Measurements from ENCODE around the gene EVI5L.
"Not testable (repeated sequence)": the region's sequence is repeated elsewhere in the genome, so short reads cannot be mapped to it uniquely, and the experiment has no call there.

The EVI5L gene

DNA sequence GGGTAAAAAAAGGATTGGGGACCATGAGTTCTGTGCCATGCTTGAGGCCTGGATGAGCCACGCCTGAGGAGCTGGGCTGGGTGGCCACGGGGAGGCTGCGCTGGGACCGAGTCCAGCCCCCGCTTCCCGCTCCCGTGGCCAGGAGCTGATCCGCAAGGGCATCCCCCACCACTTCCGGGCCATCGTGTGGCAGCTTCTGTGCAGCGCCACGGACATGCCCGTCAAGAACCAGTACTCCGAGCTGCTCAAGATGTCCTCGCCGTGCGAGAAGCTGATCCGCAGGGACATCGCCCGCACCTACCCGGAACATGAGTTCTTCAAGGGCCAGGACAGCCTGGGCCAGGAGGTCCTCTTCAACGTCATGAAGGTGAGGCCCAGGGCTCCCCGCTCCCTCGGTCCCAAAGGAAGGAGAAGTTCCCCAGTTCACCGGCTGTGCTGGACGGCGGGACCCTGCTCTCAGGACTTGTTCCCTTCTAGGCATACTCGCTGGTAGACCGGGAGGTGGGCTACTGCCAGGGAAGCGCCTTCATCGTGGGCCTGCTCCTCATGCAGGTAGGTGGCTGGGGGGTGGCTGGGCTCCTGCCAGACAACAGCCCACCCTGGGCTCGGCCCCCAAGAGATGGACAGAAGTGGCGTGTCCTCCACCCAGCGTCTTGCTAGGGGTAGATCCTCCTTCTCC, 18.9 kb downstream of the EVI5L start:
- DNase-seq: no peak

DNA sequence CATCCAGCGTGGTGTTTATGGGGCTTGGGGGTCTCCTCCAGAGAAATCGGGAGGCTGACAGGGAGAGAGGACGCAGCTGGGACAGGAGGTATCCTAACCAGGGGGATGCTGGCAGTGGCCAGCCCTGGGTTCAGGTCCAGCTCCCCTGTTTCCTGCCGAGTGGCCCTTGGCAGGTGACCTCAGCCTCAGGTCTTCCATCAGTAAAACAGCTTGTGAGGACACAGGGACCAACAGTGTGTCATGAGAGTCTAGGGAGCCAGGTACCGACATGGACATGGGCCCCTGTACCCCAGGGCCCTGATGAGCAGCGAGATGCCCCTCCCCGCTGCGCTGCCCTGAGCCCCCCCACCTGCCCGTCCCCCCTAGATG, 19.6 kb downstream of the EVI5L start:
- DNase-seq: no peak

DNA sequence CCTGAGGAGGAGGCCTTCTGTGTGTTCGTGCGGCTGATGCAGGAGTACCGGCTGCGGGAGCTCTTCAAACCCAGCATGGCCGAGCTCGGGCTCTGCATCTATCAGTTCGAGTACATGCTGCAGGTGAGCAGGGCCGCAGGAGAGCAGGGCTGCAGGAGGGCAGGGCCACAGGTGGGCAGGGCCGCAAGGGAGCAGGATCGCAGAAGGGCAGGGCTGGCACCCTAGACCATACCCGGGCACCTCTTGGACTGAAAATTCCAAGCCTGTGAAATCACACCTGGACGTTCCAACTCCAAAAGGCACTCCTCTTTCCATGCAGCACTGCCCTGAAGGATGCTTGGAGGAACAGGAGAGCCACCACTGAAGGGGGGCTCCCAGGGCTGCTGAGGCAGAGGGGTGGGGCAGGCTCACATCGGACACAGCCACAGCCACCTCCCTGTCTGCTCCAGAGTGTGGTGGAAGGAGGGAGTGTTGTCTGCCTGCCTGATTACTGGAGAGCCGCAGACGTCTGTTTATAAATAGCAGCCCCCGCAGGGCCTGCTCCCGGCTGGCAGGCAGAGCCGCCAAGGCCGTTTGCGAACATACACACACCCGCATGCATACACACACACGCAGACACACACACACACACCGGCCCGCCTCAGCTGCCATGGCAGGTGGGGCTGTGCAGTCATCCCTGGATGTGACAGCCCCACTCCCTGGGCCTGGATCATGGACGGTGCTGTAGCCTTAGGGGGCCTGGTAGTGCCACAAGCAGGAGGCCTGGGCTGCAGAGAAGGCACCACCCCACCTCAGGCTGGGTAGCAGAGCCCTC, 20.2 kb downstream of the EVI5L start:
- no peak for DNase-seq

DNA sequence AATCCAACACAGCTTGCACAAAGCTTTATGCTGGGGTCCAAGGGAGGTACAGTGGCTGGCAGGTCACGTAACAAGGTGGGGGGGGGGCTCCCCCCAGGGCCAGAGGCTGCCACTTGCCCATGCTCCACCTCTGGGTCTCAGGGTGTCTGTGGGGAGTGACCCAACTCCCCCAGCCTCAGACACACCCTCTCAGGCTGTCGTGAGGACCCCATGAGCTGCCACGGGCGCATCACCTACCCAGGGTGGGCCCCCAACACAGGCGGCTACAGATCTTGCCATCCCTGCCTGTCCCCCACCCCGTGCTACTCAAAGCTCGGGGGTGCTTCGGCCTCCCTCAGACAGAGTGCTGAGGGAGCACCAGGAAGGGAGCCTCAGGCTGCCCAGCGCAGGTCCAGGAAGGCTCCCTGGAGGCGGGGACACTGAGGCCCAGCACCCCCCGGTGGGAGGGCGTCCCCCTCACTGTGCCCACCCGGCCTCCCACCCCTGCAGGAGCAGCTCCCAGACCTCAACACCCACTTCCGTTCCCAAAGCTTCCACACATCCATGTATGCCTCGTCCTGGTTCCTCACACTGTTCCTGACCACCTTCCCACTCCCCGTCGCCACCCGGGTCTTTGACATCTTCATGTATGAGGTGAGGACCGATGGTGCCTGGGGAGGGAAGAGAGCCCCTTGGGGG, 21.1 kb downstream of the EVI5L start:
- DNase-seq: no peak

DNA sequence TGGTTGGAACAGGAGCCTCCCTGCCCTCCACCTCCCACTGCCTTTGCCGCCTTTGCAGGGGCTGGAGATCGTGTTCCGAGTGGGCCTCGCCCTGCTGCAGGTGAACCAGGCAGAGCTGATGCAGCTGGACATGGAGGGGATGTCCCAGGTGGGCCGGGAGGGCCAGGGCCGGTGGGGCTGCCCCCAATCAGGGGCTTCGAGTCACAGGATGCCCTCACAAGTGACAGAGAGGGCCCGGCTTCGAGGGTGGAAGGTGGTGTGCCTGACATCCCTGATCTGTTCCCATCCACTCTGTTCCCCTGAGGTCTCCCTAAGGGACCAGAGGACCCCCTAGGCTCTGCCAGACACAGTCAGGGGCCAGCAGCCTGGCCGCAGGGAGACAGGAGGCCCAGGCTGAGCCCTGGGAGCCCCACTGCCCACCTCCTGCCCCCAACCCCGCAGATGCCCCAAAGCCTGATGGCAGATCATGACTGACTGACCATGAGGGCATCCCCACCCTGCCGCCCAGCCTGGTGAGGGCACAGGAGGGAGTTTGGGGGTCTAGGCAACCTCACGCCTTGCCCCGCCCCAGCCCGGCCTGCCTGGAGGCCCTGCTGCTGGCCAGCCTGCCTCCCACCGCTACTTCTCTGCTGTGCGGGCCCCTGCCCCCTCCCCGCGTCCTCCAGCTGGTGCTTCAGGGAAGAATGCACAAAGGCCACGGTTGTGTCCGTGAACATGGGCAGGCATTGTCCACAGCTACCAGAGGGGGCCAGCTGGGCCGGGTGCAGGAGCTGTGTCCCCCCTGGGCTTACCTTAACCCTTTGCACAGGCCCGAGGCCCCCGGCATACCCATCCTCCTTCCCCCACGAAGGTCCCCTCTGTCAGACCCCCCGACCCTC, 21.8 kb downstream of the EVI5L start:
- DNase-seq: no peak

DNA sequence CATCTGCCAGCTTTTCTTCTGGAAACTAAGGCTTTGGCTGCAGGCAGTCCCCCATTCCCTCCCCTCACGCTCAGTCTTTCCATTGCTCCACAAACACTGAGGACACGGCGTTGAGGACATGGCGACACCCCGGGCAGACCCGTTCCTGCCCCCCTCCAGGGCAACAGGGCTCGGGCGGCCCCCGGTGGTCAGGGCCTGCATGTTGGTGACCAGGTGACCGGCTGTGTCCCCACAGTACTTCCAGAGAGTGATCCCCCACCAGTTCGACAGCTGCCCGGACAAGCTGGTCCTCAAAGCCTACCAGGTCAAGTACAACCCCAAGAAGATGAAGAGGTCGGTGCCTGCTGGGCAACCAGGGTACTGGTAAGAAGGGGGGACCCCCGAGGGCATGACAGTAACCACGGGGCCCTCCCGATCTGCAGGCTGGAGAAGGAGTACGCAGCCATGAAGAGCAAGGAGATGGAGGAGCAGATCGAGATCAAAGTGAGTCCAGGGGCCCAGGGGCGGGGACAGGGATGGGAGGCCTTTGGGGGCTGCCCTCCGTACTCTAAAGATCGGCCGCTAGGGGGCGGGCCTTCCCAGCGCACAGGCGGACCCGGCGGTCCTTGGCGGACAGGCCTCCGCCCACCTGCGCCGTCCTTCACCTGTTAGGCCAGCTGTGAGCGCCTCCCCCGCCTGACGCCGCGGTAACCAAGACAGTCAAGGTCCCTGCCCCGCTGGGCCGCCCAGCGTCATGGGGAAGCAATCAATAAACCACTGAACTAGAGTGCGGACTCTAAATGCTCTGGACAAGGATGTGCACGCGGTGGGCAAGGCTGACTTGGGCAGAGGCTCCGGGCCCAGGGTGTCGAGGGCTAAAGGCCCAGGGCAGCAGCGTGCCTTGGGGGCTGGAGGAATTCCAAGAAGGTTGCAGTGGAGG, 23.1 kb downstream of the EVI5L start:
- DNase-seq: no peak

DNA sequence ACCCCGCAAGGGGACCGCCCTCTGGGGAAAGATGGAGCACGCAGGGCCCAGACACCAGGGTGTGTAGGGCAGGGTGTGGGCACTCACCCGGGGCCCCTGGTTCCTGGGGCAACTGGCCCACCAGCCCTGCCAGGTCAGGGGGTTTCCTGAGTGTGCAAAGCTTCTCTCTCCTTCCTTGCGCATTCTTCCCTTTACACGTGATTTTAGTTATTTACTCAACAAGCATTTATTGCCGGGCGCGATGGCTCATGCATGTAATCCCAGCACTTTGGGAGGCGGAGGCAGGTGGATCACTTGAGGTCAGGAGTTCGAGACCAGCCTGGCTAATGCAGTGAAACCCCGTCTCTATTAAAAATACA, 23.7 kb downstream of the EVI5L start:
- no peak for DNase-seq

DNA sequence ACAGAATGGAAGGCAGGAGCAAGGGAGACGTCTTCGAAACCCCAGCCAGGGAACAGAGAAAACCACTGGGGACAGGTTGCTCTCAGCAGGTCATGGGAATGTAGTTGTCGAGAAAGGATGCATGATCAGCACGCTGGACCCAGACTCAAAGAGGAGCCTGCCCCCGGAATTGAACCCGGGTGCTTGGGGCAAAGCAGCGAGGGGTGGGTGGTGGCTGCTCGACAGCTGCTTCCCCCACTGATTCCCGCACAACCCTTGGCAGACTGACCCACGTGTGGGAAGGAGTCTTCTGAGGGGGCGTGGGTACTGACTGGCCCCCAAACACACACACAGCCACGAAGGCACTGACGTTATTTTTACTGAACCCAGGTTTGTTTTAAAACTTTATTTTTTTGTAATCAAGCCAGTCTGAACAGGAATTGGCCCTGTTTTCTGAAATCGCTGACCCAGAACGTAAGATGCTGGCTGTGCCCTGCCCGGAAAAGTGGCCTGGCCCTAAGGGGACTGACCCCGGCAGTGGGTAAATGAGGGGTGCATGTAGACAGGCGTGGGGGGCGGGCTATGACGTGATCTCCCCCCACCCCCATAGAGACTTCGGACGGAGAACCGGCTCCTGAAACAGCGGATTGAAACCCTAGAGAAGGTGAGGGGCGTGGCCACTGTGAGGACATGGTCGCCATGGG, 25.5 kb downstream of the EVI5L start:
- no peak for DNase-seq

DNA sequence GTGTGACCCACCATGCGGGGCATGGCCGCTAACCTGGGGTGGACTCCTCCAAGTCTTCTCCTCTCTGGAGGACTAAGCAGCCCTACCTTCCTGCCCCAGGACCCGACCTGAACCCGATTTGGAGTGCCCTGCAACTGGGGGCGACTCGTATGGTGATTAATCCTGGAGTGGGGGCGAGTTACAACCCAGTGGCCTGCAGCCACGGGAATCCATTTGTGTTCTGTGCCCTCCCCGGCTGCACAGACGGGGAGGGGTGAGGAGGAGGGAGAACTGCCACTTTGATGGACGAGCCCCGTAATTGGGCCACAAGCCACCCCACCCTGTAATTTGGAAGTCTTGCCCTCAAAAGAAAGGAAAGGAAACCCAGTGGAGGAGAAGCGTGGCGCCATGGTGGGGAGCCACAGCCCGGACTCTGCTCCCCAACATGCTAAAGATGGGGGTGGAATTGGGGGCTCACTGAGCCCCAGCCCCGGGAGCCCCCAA, 26.1 kb downstream of the EVI5L start:
- no peak for DNase-seq

DNA sequence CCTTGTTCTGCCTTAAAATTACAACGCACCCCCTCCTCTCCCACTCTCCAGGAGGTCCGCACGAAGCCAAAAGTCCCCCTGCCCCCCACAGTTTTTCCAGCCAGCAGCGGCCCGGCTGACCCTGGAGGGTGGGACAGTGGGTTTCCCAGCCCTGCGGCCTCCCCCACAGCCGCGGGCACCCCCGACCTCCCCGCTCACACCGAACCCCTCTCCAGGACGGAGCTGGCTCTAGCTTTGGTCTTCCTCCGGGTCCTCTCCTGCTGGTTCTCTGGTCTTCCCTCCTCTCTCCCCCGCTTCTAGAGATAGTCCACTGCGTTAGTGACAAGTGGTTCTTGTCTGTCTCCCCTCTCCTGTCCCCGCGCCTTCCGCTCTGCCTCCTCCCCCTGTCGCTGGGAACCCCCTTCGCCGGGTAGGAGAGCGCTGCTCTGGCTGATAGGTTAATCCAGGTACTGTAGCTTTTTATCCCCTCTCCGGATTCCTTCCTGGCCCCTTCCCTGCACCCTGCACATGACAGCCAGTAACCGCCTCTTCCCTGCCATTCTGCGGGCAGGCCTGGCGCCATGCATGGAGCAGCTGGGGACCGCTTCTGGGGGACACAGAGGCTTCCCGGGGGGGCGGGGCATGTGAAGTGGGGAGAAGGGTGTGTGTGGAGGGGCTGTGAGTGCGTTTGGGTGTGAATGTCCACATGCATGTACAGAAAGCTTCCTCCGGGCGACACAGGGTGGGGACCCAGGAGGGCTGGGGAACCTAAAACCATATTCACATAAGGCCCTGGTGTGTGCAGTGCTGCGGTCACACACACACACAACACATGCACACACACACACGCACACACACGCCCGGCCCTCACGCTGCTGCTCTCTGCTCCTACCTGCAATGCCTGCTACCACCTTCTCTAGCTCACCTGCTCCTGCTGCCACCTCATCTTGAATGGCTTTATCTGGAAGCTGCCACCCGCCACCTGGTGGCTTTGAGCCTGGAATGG, 27.0 kb downstream of the EVI5L start:
- DNase-seq: no peak

DNA sequence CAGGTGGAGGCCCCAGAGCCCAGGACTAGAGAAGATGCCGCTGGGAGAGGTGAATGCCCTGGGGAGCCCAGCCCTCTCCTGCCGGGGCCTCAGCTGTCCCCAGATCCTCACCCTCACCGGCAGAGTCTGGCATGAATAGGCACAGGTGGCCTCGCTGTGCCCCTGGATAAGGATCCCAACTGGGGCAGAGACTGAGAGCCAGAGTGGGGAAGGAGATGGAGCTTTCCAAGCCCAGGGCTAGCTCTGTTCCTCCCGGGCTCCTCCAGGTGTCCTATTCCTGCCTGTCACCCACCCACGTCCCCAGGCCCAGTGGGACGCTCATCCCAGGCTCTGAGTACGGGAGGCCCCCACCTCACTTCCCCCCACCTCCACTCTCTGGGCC, 27.7 kb downstream of the EVI5L start:
- DNase-seq: no peak

DNA sequence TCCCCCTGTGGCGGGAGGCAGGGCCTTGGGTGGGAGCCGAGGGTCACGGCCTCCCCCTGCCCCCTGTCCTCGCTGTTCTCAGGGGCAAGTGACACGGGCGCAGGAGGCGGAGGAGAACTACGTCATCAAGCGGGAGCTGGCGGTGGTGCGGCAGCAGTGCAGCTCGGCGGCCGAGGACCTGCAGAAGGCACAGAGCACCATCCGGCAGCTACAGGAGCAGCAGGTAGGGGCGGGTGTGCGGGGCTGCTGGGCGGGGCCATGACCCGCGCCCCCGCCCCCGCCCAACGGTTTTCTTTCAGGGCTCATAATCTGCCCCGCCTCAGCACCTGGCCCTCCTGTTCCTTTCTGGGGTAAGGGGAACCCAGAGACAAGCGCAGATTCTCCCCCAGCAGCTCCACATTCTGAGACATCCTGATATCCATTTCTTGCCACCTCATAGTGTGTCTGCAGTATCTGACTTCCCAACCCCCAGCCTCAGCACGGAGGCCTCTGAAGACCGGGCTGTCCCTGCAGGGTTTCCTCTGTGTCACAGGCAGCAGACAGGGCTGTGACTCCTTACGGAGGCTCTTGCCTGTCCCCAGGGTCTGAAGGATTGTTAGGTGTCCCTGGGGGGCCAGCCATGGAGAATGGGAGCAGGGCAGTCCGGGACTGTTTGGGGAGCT, 28.2 kb downstream of the EVI5L start:
- DNase-seq: no peak

DNA sequence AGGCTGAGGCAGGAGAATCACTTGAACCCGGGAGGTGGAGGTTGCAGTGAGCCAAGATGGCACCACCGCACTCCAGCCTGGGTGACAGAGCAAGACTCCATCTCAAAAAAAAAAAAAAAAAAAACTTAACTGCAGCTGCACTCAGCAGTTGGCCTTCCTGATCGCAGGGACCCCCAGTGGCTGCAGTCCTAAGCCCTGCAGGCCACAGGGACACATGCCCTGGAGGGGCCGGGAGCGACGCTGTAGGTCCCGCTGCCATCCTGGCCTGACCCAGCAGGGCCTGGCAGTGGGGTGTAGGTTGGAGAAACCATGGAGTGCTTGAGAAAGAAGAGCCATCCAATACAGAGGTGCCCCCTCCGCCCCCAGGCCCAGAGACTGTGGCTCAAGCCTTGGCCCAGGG, 29.1 kb downstream of the EVI5L start:
- not testable (repeated sequence) for DNase-seq

DNA sequence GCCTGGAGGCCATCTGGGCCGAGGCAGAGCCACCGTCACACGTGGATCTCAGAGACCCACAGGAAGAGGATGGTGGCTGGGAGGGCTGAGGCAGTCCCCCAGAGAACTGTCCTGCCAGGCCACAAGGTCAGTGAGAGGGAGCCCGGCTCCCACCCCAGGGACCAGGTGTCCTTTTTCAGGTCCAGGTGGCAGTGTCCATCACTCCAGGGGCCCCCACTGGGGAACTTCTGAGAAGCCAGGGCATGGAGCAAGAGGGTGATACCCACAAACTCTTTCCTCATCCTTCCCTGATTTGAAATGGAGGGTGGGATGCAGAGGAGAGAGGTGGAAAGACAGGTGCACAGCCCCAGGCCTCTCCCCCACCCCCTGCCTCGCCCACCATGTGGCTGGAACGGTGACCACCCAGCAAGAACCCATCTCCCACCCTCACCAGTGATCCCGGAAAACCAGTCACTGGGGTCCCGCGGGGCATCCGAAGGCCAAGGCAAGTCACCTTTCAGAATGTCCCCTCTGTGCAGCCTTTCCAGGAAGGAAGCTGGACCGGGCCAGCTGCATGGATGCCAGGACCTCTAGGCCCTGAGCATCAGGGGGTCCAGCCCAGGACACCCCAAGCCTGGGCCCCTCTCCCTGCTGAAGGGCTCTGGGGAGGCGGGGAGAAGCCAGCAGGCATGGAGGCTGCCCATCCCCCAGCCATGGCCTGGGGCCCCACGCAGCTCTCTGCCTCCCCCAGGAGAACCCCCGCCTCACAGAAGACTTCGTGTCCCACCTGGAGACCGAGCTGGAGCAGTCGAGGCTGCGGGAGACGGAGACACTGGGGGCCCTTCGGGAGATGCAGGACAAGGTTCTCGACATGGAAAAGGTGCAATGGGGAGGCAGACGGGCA, 30.1 kb downstream of the EVI5L start:
- no peak for DNase-seq

DNA sequence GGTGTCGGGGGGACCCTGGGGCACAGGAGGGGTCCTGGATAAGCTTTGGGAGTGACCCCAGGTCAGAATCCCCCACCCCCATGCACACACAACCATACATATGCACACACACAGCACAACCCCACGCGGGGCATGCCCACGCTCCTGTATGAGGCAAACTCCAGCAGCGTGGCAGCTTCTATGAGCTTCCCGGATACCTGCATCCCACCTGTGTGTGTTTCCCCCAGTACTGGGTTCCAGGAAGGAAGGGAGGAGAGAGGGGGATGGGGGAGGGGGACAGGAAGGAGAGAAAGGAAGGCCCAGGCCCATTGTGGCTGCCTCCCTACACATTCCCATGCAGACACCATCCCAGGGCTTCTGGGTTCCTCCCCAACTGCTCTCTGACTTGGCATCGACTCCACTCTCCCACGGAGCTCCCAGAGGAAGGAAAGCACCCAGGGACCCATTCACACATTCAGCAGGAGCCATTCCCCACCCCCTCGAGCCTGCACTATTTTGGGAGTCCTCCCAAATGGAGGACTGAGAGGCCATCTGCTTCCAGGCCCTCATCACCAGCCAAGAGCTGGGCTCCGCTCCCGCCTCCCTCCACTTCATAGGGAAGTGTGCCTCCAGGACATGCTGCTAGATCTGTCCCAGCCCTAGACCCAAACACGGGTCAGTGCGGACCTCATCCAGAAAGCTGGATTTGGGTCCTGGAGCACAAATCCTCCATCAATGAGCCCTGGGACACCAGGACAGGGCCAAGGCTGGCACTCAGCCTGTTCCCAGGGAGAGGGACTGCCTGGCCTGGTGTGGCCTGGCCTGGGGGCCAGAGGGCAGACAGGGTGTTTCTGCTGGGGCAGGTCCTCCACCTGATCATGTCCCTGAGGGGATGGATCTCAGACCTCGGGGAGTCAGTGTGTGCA, 30.9 kb downstream of the EVI5L start:
- DNase-seq: no peak

DNA sequence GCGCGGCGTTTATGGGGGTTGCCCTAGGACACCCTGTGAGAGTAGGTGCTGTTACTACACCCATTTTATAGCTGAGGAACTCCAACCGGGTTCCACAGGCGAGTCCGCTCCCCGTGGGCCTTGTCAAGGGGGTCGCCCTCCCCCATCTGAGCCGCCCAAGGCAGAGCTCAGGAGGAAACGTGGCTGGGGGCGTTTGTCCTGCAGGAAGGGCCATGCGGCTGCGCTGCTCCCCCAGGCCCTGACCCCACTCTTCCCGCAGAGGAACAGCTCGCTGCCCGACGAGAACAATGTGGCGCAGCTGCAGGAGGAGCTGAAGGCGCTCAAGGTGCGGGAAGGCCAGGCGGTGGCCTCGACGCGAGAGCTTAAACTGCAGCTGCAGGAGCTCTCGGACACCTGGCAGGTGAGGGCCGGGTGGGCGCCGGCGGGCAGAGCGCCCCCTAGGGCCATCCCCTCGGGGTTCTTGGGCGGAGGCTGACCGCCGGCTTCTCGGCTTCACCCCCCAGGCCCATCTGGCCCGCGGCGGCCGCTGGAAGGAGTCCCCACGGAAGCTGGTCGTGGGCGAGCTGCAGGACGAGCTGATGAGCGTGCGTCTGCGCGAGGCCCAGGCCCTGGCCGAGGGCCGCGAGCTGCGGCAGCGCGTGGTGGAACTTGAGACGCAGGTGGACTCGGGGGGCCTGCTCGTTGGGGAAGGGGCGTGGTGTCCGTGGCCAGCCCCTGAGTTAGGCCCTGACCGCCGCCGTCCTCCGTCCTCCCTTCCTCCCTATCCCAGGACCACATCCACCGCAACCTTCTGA, 31.8 kb downstream of the EVI5L start:
- DNase-seq: no peak
